ENCODE data around the gene CLK1.

DNA sequence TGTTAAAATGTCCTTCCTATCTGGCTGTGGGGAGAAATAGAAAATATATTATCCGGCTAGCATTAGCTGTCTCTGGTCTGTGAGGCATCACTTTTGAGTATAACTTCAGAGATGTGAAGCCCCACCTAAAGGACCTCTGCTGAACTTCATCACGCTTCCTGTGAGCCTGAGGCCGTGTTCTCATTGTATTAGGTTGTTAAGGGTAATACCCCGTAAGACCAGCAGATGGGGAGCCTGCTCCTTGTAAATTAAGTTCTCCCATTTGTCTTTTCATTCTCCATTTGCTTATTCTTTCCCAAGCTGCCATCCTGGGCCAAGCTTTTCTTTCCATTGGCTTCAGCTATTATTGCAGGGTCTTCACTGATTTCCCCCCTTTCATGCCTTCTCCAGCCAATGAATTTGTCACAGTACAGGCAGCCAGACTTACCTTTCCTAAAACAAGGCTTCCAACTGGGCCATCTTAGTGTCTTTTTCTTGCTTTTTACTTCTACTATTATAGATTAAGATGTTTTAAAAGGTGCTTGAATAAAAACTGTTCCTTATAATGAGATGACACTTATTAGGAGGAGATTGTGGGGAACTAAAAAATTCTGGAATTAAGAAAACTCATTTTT, 37.1 kb upstream of the CLK1 start:
- TF ChIP-seq, protein P1, sequence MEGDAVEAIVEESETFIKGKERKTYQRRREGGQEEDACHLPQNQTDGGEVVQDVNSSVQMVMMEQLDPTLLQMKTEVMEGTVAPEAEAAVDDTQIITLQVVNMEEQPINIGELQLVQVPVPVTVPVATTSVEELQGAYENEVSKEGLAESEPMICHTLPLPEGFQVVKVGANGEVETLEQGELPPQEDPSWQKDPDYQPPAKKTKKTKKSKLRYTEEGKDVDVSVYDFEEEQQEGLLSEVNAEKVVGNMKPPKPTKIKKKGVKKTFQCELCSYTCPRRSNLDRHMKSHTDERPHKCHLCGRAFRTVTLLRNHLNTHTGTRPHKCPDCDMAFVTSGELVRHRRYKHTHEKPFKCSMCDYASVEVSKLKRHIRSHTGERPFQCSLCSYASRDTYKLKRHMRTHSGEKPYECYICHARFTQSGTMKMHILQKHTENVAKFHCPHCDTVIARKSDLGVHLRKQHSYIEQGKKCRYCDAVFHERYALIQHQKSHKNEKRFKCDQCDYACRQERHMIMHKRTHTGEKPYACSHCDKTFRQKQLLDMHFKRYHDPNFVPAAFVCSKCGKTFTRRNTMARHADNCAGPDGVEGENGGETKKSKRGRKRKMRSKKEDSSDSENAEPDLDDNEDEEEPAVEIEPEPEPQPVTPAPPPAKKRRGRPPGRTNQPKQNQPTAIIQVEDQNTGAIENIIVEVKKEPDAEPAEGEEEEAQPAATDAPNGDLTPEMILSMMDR (IDR thresholded peaks at IDR 0.05; ENCODE audit: insufficient read depth, low read length, poor library complexity, severe bottlenecking), result peak; percentile 74
- no peak for TF ChIP-seq EZH2phosphoT487 (conservative IDR thresholded peaks at IDR 0.05; ENCODE audit: low read length)
